Left ventricle myocardium superior (tissue), 1 donor: ENCODE measurements around the gene ENOX1. TPM values are rescaled to one million over a fixed set of nuclear protein-coding genes. Genes with fewer than 3 reads are reported as not detected.

Experiments used
- ATAC-seq: fragments of 200-7000 bp; cut with Tn5 transposase; one replicate; pipeline ENCODE4 v1.9.1; 2020; ENCODE audit warnings: mild to moderate bottlenecking, moderate library complexity
- DNase-seq: peaks from one replicate; pipeline ENCODE4 v3.0.0-alpha.2; 2020
- intact Hi-C: fragments of 100-400 bp; cut with micrococcal nuclease; formaldehyde crosslinking; loops from one replicate; pipeline ENCODE4 v1.11.0; 2022
- total RNA-seq: library from RNA; stranded (reverse); fragmentation: NEBNext Ultra II Directional; extraction: Animal tissue kit (Norgen Biotek cat#: 25700); gene quantifications from one replicate; pipeline ENCODE4 v1.2.1, GENCODE V29; 2021
- donor health status: DM: no; HTN: yes; CAD: no; lungs with severe emphysema.

The ENOX1 gene
- total RNA-seq, 1 donor from 2014 or later: 6.8 TPM

- DNase-seq: no peak
- peak; percentile 66 for ATAC-seq
- intact Hi-C loops: no loop called here
Observed at GRCh38 chr13:43325636-43326035, 461.1 kb downstream of the ENOX1 start.

DNA sequence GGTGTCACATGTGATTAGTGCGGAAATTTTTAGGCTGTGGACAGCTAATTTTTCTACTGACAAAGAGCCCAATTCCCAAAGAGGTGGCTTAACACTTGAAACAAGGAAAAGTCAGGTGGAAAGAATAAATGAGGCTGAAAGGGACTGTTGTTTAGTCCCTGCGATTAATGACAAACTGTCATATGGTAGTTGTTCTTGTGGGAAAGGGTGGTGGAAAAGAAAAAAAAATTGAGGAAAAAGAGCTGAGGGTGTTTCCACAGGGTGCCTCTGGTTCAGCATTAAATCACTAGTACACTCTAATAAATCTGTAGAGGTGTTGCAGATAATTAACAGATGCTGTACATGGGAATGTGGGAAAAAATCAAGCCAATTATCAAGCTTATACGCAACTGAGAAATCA is 462.6 kb downstream of the ENOX1 start:
- ATAC-seq (no peak), DNase-seq (no peak)

DNA sequence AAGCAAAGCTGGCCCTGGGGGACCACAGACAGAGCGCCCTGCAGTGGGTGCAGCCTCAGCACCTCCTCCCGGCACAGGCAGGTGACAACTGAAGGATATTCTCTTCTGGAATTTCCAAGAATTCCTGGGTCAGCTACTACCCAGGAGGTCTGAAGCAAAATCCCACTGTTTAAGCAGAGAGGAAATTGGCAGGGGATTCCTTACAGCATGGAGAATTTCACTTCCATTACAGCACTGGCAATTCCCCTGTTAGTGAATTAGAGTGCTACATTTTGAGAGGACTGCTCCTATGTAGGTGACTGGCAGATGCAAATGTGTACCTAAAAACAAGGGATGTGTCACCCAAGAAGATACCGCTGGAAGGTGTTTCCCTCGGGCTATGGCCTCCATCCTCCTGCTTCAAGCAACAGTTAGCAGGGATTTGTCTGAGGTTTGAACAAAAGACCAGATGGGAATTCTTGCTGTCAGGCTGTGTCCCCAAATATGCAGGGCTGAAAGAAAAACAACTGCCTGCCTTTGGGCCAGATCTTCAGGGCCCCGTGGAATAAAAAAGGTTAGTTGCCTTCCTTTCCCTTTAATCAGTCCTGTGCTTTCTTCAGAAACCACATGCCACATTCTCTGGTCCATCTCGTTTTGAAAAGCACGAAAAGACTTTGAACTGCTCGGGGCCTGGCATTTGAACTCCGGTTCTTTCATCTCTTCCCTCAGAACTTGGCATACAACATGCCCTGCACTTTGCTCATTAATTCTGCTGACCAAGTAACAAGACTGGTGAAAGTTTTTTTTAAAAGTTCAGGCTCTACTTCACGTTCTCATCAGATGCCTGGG is 466.9 kb downstream of the ENOX1 start:
- ATAC-seq (no peak), DNase-seq (no peak)
- intact Hi-C loops: loop anchor here (10.0 kb wide), 1 partner anchor 475 kb away; no protein-coding TSS in a partner anchor

More for the DNA sequence above, 462.6 kb downstream of the ENOX1 start:
- intact Hi-C loops: no loop called here

DNA sequence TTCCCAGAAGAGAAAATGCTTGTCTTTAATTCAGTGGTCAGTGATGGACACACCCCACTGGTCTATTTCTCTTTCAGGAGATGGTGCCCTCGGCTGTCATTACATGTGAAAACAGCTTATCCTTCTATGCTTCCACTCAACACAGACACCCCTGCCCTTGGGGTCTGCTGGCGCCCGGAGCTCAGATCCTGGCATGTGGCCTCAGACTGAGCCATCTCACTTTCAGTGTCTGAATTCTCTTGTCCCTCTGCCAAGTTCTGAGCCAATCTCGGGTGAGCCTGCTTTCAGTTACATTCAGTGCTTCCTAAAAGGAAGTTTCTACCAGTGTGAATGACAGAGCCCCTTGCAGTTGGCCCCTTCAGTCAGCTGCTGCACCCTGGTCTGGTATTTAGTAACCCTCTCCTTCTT is 469.8 kb downstream of the ENOX1 start:
- DNase-seq (peak; percentile 28), ATAC-seq (peak; percentile 45)

GRCh38 chr13:43316281-43316680 is 470.5 kb downstream of the ENOX1 start:
- no peak for ATAC-seq
- no peak for DNase-seq
- intact Hi-C loops: loop anchor here (10.0 kb wide), 1 partner anchor 479 kb away; no protein-coding TSS in a partner anchor

More for the DNA sequence above, 469.8 kb downstream of the ENOX1 start:
- intact Hi-C loops: loop anchor here (10.0 kb wide), 1 partner anchor 478 kb away; no protein-coding TSS in a partner anchor

DNA sequence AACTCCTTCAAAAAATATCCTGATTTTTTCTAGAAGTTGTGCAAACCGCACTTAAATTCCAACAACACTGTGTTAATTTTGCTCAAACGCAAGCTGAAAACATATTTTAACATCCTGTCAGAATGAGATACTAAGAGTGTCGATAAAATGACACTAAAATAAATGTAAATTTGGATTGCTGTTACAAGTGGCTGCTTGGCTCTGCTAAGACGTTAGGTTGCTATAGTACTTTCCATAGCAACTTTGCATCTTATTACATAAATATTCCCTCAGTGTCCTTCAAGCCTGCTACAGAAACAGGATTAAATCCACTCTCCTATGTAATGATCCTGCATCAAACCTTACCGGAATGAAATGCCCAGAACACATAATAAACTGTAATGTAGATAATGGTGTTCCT is 471.2 kb downstream of the ENOX1 start:
- intact Hi-C loops: loop anchor here (10.0 kb wide), 1 partner anchor 479 kb away; no protein-coding TSS in a partner anchor

GRCh38 chr13:43309311-43309710 is 477.5 kb downstream of the ENOX1 start:
- intact Hi-C loops: no loop called here
- no peak for ATAC-seq
- DNase-seq: no peak

More for the DNA sequence above, 471.2 kb downstream of the ENOX1 start:
- no peak for ATAC-seq
- DNase-seq: no peak

DNA sequence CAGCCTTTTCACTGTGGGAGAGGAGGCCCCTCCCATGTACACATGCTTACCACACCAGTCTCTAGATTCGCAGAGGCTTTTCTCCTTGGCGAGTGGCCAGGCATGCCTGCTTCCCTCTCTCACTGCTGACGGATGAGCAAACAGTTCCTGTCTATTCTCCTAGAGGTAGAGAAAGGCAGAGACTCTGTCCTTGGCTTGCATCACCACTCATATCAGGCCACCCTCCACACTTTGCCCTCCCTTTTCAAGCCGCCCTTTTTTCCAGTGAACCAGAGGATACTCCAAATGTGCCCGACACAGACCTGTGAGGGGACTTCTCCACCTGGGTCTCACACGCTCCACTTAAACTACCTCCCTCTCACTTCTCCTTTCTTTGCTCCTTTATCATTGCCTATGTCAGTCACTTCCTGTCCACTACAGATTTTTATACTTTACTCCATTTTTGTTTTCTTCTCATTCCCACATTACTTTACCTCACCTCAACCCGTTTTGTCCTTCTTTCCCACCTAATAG is 478.8 kb downstream of the ENOX1 start:
- intact Hi-C loops: no loop called here
- ATAC-seq (peak; percentile 86), DNase-seq (peak; percentile 89)

- intact Hi-C loops: no loop called here
- ATAC-seq: no peak
- DNase-seq: no peak
Observed at GRCh38 chr13:43307221-43307920, 479.4 kb downstream of the ENOX1 start.

- ATAC-seq: no peak
- intact Hi-C loops: no loop called here
- no peak for DNase-seq
Observed at GRCh38 chr13:43306372-43306771, 480.4 kb downstream of the ENOX1 start.

DNA sequence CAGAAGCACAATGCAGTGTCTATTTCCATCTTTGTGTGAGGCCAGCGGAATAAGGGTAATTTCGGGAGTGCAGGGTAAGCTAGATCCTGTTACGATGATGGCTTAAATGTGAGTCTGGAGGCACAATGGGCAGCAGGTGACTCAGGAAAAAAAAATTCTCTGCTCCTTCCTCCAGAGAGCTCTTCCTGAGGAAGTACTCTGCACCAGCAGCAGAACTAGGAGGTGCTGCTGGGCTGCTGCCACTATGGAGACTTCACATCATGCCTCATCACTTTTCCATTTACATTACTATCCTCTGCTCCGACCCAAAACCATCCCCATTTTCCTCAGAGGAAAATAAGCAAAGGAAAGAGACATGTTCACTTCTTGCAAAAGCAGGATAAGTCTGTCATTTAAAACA is 481.4 kb downstream of the ENOX1 start:
- DNase-seq (no peak), ATAC-seq (no peak)
- intact Hi-C loops: no loop called here

GRCh38 chr13:43304945-43305344 is 481.8 kb downstream of the ENOX1 start:
- DNase-seq: no peak
- no peak for ATAC-seq
- intact Hi-C loops: no loop called here

DNA sequence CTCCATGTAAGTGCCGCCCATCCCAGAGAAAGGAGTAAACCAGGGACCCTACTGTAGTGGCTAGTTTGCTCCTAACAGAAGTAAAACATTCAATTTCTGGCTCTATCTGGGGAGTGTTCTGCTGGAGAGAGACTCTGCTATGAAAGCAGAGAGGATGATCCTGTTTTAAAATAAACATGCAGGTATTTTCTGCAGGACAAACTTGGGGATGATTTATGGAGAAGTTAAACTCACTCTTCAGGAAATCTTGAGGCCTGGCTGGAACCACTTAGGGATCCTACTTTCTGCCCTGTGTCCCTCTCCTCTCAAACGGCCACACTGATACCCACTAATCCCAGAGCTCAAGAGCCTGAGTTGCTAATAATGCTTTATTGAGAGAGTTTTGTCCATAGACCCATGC is 482.3 kb downstream of the ENOX1 start:
- no peak for ATAC-seq
- intact Hi-C loops: no loop called here

GRCh38 chr13:43303033-43303729 is 483.6 kb downstream of the ENOX1 start:
- peak; percentile 75 for DNase-seq

More for the DNA sequence above, 482.3 kb downstream of the ENOX1 start:
- no peak for DNase-seq

DNA sequence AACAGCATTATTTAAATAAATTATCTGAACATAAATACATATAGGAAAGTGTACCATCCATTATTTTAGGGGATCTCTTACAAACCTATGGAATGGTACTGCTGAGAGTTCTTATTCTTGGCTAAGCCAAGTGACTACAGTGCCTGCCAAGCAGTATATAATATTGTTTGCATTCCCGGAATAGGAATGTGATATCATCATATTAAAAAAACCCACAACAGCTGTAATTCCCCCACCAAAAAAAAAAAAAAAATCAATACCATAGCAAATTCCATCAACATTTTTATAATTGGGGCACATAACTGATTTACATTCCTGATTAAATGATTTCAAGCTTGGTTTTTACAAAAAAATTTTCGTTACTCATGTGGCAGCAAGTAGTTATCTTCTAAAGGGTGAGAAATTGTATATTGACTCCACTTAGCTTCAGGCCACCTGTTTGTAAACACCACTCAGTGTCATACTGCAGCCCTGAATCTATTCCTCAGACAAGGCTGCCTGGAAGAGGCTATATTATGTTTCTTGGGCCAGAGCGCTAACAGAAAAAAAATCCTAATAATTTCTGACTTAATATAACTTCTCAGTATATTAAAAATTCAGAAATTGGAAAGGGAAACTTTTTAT is 485.3 kb downstream of the ENOX1 start:
- intact Hi-C loops: no loop called here
- ATAC-seq: no peak
- no peak for DNase-seq

More at GRCh38 chr13:43303033-43303729, 483.6 kb downstream of the ENOX1 start:
- intact Hi-C loops: no loop called here
- ATAC-seq: peak; percentile 91

GRCh38 chr13:43300865-43301264 is 485.9 kb downstream of the ENOX1 start:
- no peak for DNase-seq
- no peak for ATAC-seq
- intact Hi-C loops: no loop called here

GRCh38 chr13:43299374-43299773 is 487.4 kb downstream of the ENOX1 start:
- no peak for ATAC-seq
- intact Hi-C loops: no loop called here
- no peak for DNase-seq

DNA sequence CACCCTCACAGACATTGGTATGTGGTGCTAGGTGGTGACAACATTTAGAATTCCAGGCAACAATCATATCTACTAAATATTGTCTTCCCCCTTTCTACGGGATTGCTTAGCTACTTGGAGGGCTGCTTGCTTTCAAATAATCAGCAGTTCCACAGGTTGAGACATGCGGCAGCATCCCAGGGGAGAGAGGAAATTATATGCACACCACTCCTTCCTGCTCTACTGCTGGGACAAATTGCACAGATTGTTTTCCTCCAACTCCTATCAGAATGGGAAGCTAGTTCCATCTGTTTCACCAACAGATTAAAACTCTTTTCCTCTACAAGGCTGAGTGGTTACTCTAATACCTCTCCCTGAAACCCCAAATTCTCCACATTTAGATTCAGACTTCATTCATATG is 488.0 kb downstream of the ENOX1 start:
- intact Hi-C loops: no loop called here
- DNase-seq (no peak), ATAC-seq (no peak)
